ENCODE results near the gene TOP1.

DNA sequence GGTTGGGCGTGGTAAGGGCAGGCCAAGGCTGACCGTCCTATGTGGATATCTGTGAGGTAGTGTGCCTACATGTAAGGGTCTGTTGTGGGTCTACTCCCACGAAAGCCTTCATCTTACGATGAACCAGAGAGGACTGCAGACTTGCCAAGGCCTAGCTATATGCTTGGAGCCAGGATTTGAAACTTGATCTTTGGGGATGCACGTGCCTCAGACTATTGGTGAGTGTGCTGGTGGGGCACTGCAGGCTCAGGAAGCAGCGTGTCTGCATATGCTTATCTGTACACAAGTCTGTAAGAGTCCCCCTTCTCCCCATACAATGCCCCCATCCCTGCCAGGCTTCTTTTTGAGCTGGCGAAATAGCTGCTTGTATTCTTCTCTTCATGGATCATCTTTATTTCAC lies 126.6 kb downstream of the TOP1 start:
- TF ChIP-seq POLR2AphosphoS5 (IDR thresholded peaks at IDR 0.05; ENCODE audit: low read depth, low read length) = no peak
- no peak for TF ChIP-seq RAD21 (IDR thresholded peaks at IDR 0.05; ENCODE audit: low read length)
- TF ChIP-seq, protein P1, sequence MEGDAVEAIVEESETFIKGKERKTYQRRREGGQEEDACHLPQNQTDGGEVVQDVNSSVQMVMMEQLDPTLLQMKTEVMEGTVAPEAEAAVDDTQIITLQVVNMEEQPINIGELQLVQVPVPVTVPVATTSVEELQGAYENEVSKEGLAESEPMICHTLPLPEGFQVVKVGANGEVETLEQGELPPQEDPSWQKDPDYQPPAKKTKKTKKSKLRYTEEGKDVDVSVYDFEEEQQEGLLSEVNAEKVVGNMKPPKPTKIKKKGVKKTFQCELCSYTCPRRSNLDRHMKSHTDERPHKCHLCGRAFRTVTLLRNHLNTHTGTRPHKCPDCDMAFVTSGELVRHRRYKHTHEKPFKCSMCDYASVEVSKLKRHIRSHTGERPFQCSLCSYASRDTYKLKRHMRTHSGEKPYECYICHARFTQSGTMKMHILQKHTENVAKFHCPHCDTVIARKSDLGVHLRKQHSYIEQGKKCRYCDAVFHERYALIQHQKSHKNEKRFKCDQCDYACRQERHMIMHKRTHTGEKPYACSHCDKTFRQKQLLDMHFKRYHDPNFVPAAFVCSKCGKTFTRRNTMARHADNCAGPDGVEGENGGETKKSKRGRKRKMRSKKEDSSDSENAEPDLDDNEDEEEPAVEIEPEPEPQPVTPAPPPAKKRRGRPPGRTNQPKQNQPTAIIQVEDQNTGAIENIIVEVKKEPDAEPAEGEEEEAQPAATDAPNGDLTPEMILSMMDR (IDR thresholded peaks at IDR 0.05) = no peak
- no peak for TF ChIP-seq FOSL2 (IDR thresholded peaks at IDR 0.05; ENCODE audit: borderline replicate concordance, low read depth)
- no peak for TF ChIP-seq SMC3 (IDR thresholded peaks at IDR 0.05; ENCODE audit: low read depth, low read length)
- no peak for TF ChIP-seq SIN3A (IDR thresholded peaks at IDR 0.05; ENCODE audit: borderline replicate concordance, low read depth, low read length)
- no peak for TF ChIP-seq NRF1 (IDR thresholded peaks at IDR 0.05; ENCODE audit: low read depth, low read length)
- no peak for TF ChIP-seq TAF1 (IDR thresholded peaks at IDR 0.05; ENCODE audit: borderline replicate concordance, low read depth, low read length)
- TF ChIP-seq RCOR1 (IDR thresholded peaks at IDR 0.05; ENCODE audit: low read length) = no peak
- TF ChIP-seq CHD2 (IDR thresholded peaks at IDR 0.05; ENCODE audit: low read length, partially characterized antibody) = no peak
